Testis (tissue), 2 donors: ENCODE results near the gene CCDC83.

Source experiments
- CTCF ChIP-seq, 3 experiments: fragments of 450-650 bp in 2 of 3; fragments of 200-600 bp in 1 of 3; sonication (generic) in 1 of 3; IDR thresholded peaks; one replicate each; pipeline ENCODE4 v1.5.1; 2016 to 2019; ENCODE audit warnings: antibody characterized with exemption in 3 of 3, mild to moderate bottlenecking in 2 of 3, moderate library complexity in 1 of 3
- POLR2A ChIP-seq: fragments of 450-650 bp; IDR thresholded peaks from one replicate; pipeline ENCODE4 v1.6.1; 2017; ENCODE audit warnings: antibody characterized with exemption, mild to moderate bottlenecking, moderate library complexity

- TF ChIP-seq CTCF (IDR thresholded peaks at IDR 0.05) (no peak), POLR2A (no peak)
Observed at GRCh38 chr11:85948884-85949283, 93.7 kb downstream of the CCDC83 start.
